ENCODE measurements around the gene DPH3.

DPH3 gene

GRCh38 chr3:16258177-16258576 lies 6.6 kb downstream of the DPH3 start:
- H3K4me3 ChIP-seq (replicated peaks in 1 of 2; ENCODE audit: low read depth in 2 of 2, low read length in 2 of 2), result no peak overlapping the region
- no peak for DNase-seq (ENCODE audit: low read depth in 2 of 2)
- TF ChIP-seq, protein P1, sequence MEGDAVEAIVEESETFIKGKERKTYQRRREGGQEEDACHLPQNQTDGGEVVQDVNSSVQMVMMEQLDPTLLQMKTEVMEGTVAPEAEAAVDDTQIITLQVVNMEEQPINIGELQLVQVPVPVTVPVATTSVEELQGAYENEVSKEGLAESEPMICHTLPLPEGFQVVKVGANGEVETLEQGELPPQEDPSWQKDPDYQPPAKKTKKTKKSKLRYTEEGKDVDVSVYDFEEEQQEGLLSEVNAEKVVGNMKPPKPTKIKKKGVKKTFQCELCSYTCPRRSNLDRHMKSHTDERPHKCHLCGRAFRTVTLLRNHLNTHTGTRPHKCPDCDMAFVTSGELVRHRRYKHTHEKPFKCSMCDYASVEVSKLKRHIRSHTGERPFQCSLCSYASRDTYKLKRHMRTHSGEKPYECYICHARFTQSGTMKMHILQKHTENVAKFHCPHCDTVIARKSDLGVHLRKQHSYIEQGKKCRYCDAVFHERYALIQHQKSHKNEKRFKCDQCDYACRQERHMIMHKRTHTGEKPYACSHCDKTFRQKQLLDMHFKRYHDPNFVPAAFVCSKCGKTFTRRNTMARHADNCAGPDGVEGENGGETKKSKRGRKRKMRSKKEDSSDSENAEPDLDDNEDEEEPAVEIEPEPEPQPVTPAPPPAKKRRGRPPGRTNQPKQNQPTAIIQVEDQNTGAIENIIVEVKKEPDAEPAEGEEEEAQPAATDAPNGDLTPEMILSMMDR (IDR thresholded peaks at IDR 0.05; ENCODE audit: low read depth, low read length), result no peak

GRCh38 chr3:16257309-16257708 lies 7.4 kb downstream of the DPH3 start:
- TF ChIP-seq, protein P1 (IDR thresholded peaks at IDR 0.05; ENCODE audit: low read depth, low read length), result no peak
- DNase-seq (ENCODE audit: low read depth in 2 of 2), result no peak
- H3K4me3 ChIP-seq (replicated peaks in 1 of 2; ENCODE audit: low read depth in 2 of 2, low read length in 2 of 2), result no peak overlapping the region

- no peak overlapping the region for H3K4me3 ChIP-seq (replicated peaks in 1 of 2; ENCODE audit: low read depth in 2 of 2, low read length in 2 of 2)
- TF ChIP-seq, protein P1 (IDR thresholded peaks at IDR 0.05; ENCODE audit: low read depth, low read length), result no peak
Measured at GRCh38 chr3:16255726-16256125, 9.0 kb downstream of the DPH3 start.

DNA sequence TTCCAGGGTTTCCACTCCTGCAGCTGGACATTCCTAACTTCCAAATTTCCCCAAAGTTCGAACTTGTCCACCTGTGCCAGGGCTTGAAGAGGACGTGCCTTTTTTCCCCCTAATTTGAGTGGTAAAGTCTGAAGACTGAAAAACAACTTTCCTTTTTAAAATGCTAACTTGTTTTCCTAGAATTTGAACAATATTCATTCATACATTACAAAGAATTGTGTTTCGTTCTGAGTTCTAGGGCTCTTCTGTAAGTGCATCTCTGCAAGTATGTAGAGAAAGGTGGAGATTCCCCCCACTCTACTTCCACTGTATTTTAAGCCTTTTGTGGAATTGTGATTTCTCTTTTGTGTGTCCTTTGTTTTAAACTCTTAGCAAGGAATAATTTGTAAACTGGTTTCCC lies 9.4 kb downstream of the DPH3 start:
- TF ChIP-seq, protein P1 (IDR thresholded peaks at IDR 0.05; ENCODE audit: low read depth, low read length), result no peak
- DNase-seq (ENCODE audit: low read depth in 2 of 2), result no peak
- no peak overlapping the region for H3K4me3 ChIP-seq (replicated peaks in 1 of 2; ENCODE audit: low read depth in 2 of 2, low read length in 2 of 2)

More at GRCh38 chr3:16255726-16256125, 9.0 kb downstream of the DPH3 start:
- DNase-seq (ENCODE audit: low read depth in 2 of 2), result no peak

- DNase-seq (ENCODE audit: low read depth in 2 of 2), result no peak
- no peak overlapping the region for H3K4me3 ChIP-seq (replicated peaks in 1 of 2; ENCODE audit: low read depth in 2 of 2, low read length in 2 of 2)
- TF ChIP-seq, protein P1 (IDR thresholded peaks at IDR 0.05; ENCODE audit: low read depth, low read length), result no peak
Measured at GRCh38 chr3:16254916-16255315, 9.8 kb downstream of the DPH3 start.

- H3K4me3 ChIP-seq (replicated peaks in 1 of 2; ENCODE audit: low read depth in 2 of 2, low read length in 2 of 2), result no peak overlapping the region
- DNase-seq (ENCODE audit: low read depth in 2 of 2), result peak; percentile 57 to 69
- TF ChIP-seq, protein P1 (IDR thresholded peaks at IDR 0.05; ENCODE audit: low read depth, low read length), result no peak
Measured at GRCh38 chr3:16253601-16254000, 11.1 kb downstream of the DPH3 start.

DNA sequence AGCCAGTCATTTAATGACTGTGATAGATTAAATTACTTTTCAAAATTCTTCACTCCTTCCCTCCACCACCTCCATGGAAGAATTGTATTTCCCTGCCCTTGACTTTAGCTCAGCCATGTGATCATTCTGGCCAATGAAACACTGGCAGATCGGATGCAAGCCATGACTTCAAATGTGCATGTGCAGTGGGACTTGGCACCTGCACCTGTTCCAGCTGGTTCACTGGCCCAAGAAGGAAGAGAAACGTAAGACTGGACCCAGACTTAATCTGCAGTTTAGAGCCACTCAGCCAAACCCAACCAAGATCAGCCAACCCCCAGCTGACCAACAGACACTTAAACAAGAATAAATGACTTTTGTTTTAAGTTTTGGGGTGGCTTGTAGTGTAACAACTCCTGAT lies 11.8 kb downstream of the DPH3 start:
- no peak overlapping the region for H3K4me3 ChIP-seq (replicated peaks in 1 of 2; ENCODE audit: low read depth in 2 of 2, low read length in 2 of 2)
- TF ChIP-seq, protein P1 (IDR thresholded peaks at IDR 0.05; ENCODE audit: low read depth, low read length), result no peak
- no peak for DNase-seq (ENCODE audit: low read depth in 2 of 2)

All from cardiac fibroblast (primary cell).